ENCODE data around the gene SMC6.

The SMC6 gene

GRCh38 chr2:17616405-17616804 is 137.2 kb downstream of the SMC6 start:
- DNase-seq (ENCODE audit: low read depth): no peak

GRCh38 chr2:17615728-17616351 is 137.8 kb downstream of the SMC6 start:
- peak; percentile 66 for DNase-seq (ENCODE audit: low read depth)

GRCh38 chr2:17615147-17615546 is 138.5 kb downstream of the SMC6 start:
- no peak for DNase-seq (ENCODE audit: low read depth)

GRCh38 chr2:17614174-17614930 is 139.3 kb downstream of the SMC6 start:
- no peak for DNase-seq (ENCODE audit: low read depth)
